ENCODE measurements around the gene CDHR2. TPM values are rescaled to one million over a fixed set of nuclear protein-coding genes. Genes with fewer than 3 reads are reported as not detected.

CDHR2 gene
- total and polyA plus RNA-seq, 2 donors (not counting 3 experiments of a cell fraction or from before 2014, with no cell fraction given), result not detected

DNA sequence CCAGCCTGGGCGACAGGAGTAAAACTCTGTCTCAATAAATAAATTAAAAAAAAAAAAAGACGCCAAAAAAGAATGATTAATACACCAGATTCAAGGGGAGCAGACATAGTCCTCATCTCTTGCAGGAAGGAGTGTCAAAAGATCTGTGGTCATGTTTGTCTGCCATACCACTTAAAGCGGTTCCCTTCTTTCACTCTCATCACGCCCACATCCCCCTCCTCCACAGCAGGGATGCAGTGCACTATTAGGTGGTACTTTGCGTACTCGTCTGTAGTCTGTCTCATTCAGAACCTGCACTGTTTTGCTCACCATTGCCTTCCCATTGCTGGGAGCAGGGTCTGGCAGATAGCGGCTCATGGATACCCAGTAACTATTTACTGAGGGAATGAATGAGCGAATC, 11.2 kb downstream of the CDHR2 start:
- dilution Hi-C loops (cut with MboI; ENCODE audit: extremely low pct_ligation_motif_present, low sequenced_read_pairs), result no loop called here
- Histone ChIP-seq H3K9me1 (replicated peaks; ENCODE audit: control insufficient read depth, extremely low read depth, insufficient read depth, low read length) (no peaks in the 10 kb centered on the region), H3K4me3 (replicated peaks in 1 of 3; ENCODE audit: insufficient read depth in 1 of 3, low read depth in 1 of 3, low read length in 3 of 3) (no peak overlapping the region), H3K9ac (replicated peaks; ENCODE audit: extremely low read depth, insufficient read depth, low read length) (no peak overlapping the region), H3K36me3 (ENCODE audit: control insufficient read depth in 2 of 2, extremely low read depth in 1 of 2, insufficient read depth in 2 of 2, low read length in 2 of 2) (no peaks in the 10 kb centered on the region), H2AFZ (ENCODE audit: low read depth, low read length) (no peak overlapping the region), H3K9me3 (replicated peaks; ENCODE audit: control insufficient read depth, insufficient read depth, low read length) (no peaks in the 10 kb centered on the region), H3K27ac (ENCODE audit: insufficient read depth, low read depth, low read length) (no peak overlapping the region), H3K79me2 (ENCODE audit: control insufficient read depth, insufficient read depth, low read length) (no peaks in the 10 kb centered on the region), H3K4me1 (ENCODE audit: control insufficient read depth, extremely low read depth, insufficient read depth, low read length) (no peaks in the 10 kb centered on the region), H3K27me3 (ENCODE audit: control insufficient read depth in 2 of 2, insufficient read depth in 2 of 2, low read length in 2 of 2) (peaks cover 0 to 2% of the 10 kb centered on the region in 2 experiments), H3K4me2 (ENCODE audit: insufficient read depth, low read length) (no peak overlapping the region), H4K20me1 (replicated peaks; ENCODE audit: control insufficient read depth, extremely low read depth, insufficient read depth, low read length) (no peaks in the 10 kb centered on the region)
- CTCF ChIA-PET, result interaction anchor here (1.0 kb wide), 1 partner anchor 12 kb away, joined by 3 read pairs; no protein-coding TSS in a partner anchor
- no TSS peak for BruUV-seq (replicated peaks)
- intact Hi-C loops (cut with micrococcal nuclease), result no loop called here
- FAIRE-seq (no peak), DNase-seq (ENCODE audit: low read depth, low spot score) (no peak)
- no peak for TF ChIP-seq EZH2 (IDR thresholded peaks at IDR 0.05; ENCODE audit: borderline replicate concordance, low read depth, low read length, severe bottlenecking)
- TF ChIP-seq GATA2 (IDR thresholded peaks at IDR 0.05; ENCODE audit: insufficient read depth, insufficient read length, low read depth, low read length), result no peak
- TF ChIP-seq POLR2A (IDR thresholded peaks at IDR 0.05; ENCODE audit: low read depth, low read length), result no peak
- TF ChIP-seq MYC (IDR thresholded peaks at IDR 0.05; ENCODE audit: low read depth, low read length), result no peak
- TF ChIP-seq, protein P1, sequence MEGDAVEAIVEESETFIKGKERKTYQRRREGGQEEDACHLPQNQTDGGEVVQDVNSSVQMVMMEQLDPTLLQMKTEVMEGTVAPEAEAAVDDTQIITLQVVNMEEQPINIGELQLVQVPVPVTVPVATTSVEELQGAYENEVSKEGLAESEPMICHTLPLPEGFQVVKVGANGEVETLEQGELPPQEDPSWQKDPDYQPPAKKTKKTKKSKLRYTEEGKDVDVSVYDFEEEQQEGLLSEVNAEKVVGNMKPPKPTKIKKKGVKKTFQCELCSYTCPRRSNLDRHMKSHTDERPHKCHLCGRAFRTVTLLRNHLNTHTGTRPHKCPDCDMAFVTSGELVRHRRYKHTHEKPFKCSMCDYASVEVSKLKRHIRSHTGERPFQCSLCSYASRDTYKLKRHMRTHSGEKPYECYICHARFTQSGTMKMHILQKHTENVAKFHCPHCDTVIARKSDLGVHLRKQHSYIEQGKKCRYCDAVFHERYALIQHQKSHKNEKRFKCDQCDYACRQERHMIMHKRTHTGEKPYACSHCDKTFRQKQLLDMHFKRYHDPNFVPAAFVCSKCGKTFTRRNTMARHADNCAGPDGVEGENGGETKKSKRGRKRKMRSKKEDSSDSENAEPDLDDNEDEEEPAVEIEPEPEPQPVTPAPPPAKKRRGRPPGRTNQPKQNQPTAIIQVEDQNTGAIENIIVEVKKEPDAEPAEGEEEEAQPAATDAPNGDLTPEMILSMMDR (IDR thresholded peaks at IDR 0.05; ENCODE audit: extremely low read depth in 1 of 2, insufficient read depth in 1 of 2, low read depth in 1 of 2, low read length in 2 of 2), result no peak
- TF ChIP-seq, protein P2, sequence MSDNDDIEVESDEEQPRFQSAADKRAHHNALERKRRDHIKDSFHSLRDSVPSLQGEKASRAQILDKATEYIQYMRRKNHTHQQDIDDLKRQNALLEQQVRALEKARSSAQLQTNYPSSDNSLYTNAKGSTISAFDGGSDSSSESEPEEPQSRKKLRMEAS (IDR thresholded peaks at IDR 0.05; ENCODE audit: insufficient read depth, insufficient read length), result no peak
- TF ChIP-seq POLR2AphosphoS5 (IDR thresholded peaks at IDR 0.05; ENCODE audit: insufficient read depth, low read depth, low read length), result no peak
- TF ChIP-seq JUN (IDR thresholded peaks at IDR 0.05; ENCODE audit: borderline replicate concordance, insufficient read depth, insufficient read length, low read depth), result no peak
- TF ChIP-seq FOS (IDR thresholded peaks at IDR 0.05; ENCODE audit: borderline replicate concordance, insufficient read depth, low read length), result no peak
- POLR2A ChIA-PET, result no interaction called here

Data from endothelial cell of umbilical vein (primary cell).